ENCODE data around the gene DMBT1.
"Not testable (repeated sequence)": the region's sequence is repeated elsewhere in the genome, so short reads cannot be mapped to it uniquely, and the experiment has no call there.

DMBT1 gene

DNA sequence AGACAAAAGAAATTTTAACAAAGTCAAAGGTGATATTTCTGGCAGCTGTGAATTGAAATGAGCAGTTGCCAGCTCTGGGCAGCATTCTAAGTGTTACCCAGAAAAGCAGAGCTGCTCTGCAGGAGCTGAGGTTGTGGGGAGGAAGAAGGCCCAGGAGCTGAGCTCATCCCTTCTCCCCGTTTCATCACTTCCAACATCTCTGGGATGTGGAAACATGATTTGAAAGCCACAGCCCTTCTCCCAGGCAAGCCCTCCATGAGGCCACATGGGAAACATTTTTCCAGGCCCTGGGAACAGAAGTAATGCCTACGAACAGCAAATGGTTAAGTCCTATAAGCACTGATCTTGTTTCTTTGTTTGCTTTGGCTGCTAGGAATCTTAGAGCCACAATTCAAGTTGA, 10.9 kb upstream of the DMBT1 start:
- DNase-seq = no peak

GRCh38 chr10:122550427-122550826, 10.1 kb upstream of the DMBT1 start:
- no peak for DNase-seq

GRCh38 chr10:122550983-122551382, 9.6 kb upstream of the DMBT1 start:
- DNase-seq = no peak

- peak; percentile 66 for DNase-seq
These were observed 9.1 kb upstream of the DMBT1 start for GRCh38 chr10:122551450-122551849.

DNA sequence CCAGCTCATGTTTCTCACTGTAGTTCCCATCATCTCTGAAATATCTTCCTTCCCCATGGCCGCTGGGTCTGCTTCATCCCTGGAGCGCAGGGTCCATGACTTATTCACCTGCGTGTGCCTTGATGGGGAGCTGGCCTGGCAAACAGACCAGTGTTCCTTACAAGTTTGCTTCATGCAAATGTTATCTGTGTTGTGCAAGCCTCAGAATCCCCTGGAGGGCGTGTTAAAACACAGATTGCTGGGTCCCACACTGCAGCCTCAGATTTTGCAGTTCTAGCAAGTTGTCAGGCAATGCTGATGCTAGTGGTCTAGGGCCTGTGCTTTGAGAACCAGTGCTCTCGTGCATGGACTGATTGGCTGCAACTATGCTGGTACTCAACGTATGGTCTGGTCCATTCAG, 7.2 kb upstream of the DMBT1 start:
- no peak for DNase-seq

- no peak for DNase-seq
These were observed 6.2 kb upstream of the DMBT1 start for GRCh38 chr10:122554131-122555036.

GRCh38 chr10:122555442-122555841, 5.1 kb upstream of the DMBT1 start:
- no peak for DNase-seq

DNA sequence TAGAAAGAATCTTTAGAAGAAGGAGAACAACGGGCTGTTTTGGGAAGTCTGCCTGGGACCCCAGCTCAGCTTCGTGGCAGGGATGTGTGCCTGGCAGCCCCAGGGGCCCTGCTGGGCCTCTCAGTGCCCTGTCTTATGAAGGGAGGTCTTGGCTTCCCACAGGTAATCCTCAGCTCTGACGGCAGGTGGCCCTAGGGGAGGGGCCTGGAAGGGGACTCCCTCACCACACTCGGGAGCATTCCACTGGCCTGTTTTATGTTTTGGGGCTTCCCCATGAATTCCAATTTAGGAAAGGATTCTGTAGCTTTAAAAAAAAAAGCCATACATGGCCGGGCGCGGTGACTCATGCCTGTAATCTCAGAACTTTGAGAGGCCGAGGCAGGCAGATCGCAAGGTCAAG, 3.0 kb upstream of the DMBT1 start:
- no peak for DNase-seq

DNA sequence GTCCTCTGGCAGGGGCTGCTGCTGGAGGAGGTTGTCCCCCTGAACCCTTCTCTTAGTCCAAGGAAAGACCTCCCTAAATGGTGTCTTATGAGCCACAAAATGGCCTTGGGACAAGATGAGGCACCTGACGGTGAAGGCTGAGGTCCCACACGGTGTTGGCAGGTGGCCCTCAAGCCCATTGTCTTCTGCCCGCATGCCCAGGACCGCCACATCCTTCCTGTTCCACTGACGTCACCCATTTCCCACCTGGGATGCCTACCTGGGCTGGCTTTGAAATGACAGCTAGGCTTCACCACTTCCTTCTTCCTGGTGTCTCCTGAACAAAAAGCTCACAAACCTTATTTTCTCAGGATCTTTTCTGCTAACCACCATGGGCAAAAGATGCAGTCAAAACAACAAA, 2.1 kb upstream of the DMBT1 start:
- no peak for DNase-seq

DNA sequence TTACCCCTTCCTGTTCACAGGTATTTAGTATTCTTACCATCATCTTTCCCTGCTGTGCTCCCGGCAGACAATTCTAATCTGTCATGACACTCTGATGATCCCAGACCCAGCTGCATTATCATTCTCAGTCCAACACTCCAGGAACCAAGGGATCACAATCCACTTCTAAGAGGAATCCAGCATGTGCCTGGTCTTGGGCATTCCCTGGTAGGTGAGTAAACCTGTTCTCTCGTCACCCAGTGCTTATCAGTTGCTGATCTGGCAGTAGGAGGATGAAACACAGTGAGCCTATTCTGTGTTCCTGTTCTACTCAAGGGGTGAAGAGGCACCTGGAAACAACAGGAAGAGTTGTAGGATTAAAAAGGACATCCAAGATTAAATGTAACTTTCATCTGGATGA, 1.3 kb upstream of the DMBT1 start:
- DNase-seq = no peak

DNA sequence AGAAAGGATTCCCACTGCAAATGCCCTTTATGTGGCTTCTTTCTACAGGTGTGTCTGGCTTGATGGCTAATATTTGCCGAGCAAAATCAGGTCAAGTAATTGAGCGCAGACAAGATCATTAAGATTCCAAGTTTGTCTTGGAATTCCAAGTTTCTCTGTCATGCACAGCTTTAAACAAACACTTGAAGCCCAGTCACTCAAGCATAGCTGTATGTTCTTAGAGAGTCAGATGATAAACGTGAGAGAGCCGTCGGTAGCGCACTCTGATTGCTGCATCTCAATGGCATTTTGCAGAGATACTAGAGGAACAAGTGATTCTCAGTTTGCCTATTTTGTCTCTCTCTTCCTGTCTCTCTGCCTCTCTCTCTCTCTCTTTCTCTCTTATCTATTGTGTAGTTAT, 658 bp downstream of the DMBT1 start:
- DNase-seq = no peak

- DNase-seq = no peak
These were observed 1.2 kb downstream of the DMBT1 start for GRCh38 chr10:122561792-122562191.

GRCh38 chr10:122564980-122565379, 4.4 kb downstream of the DMBT1 start:
- no peak for DNase-seq

- peak; percentile 88 for DNase-seq
These were observed 5.2 kb downstream of the DMBT1 start for GRCh38 chr10:122565766-122566206.

GRCh38 chr10:122566632-122567031, 6.1 kb downstream of the DMBT1 start:
- DNase-seq = no peak

GRCh38 chr10:122567056-122567660, 6.6 kb downstream of the DMBT1 start:
- DNase-seq = peak; percentile 69

DNA sequence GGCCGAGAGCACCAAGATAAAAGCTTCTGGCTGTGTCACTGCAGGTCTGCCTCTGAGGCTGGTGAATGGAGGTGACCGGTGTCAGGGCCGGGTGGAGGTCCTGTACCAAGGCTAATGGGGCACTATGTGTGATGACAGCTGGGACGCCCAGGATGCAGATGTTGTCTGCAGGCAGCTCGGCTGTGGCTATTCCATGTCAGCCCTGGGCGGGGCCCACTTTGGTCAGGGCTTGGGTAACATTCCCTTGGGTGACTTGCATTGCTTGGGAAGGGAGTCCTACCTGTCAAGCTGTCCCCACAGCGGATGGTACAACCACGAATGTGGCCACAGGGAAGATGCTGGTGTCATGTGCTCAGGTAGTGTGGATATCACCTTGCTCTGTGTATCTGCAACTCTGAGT, 8.0 kb downstream of the DMBT1 start:
- DNase-seq = no peak

DNA sequence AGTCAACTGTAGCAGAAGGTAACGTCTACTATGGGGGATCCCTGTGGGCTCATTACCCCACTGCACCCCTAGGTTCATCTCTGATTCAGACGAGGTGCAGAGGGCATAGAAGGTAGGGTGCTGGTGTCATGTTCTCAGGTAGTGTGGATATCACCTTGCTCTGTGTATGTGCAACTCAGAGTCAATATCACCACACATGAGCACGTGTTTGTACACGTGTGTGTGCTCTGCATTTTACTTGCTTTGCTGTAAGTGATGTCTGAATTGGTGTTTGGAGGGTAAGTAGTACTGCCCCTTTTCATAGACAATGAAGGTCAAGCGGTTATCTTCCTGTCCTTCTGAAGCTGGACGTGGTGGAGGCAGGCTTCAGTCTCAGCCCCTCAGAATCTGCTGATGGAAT, 10.4 kb downstream of the DMBT1 start:
- DNase-seq = no peak

DNA sequence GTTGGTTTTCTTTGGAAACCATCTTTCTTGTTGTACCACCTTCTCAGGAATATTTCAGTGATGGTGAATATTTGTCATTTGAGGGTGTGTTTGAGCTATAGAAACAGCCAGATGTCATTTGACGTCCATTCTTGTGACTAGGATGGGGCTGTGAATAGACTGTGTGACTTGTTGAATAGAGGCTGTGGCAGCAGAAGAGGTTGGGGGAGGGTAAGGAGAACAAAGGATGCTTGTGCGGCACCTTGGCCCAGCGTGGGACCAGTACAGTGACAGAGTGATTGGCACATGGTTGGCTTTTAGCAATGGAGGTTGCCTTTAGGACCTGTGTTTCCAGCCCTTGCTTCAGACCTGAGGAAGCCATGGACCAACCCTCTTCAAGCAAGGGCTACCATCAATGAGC, 11.3 kb downstream of the DMBT1 start:
- no peak for DNase-seq

- DNase-seq = no peak
These were observed 15.2 kb downstream of the DMBT1 start for GRCh38 chr10:122575776-122576175.

DNA sequence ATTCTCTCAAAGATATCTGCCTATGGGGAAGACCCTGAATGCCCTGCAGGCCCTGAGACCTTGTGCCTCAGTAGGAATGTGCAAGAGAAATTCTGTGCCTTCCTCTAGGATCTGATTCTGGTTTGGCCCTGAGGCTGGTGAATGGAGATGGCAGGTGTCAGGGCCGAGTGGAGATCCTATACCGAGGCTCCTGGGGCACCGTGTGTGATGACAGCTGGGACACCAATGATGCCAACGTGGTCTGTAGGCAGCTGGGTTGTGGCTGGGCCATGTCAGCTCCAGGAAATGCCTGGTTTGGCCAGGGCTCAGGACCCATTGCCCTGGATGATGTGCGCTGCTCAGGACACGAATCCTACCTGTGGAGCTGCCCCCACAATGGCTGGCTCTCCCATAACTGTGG, 15.7 kb downstream of the DMBT1 start:
- no peak for DNase-seq

GRCh38 chr10:122577311-122577885, 16.8 kb downstream of the DMBT1 start:
- DNase-seq = no peak

DNA sequence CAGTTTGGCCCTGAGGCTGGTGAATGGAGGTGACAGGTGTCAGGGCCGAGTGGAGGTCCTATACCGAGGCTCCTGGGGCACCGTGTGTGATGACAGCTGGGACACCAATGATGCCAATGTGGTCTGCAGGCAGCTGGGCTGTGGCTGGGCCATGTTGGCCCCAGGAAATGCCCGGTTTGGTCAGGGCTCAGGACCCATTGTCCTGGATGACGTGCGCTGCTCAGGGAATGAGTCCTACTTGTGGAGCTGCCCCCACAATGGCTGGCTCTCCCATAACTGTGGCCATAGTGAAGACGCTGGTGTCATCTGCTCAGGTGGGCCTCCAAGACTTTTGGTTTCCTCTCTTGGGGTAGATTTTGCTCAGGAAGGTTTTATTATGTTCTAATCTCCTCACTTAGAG, 25.5 kb downstream of the DMBT1 start:
- not testable (repeated sequence) for DNase-seq

- DNase-seq = no peak
These were observed 26.7 kb downstream of the DMBT1 start for GRCh38 chr10:122587098-122587760.
